ENCODE results near the gene CD68. TPM values are rescaled to one million over a fixed set of nuclear protein-coding genes. Genes with fewer than 3 reads are reported as not detected.
A peak's percentile ranks its signal among the peaks of the same experiment; 100 is the strongest.

CD68 gene
- total RNA-seq, 4 donors from 2014 or later: 3.8 to 102 (median 35.1) TPM

DNA sequence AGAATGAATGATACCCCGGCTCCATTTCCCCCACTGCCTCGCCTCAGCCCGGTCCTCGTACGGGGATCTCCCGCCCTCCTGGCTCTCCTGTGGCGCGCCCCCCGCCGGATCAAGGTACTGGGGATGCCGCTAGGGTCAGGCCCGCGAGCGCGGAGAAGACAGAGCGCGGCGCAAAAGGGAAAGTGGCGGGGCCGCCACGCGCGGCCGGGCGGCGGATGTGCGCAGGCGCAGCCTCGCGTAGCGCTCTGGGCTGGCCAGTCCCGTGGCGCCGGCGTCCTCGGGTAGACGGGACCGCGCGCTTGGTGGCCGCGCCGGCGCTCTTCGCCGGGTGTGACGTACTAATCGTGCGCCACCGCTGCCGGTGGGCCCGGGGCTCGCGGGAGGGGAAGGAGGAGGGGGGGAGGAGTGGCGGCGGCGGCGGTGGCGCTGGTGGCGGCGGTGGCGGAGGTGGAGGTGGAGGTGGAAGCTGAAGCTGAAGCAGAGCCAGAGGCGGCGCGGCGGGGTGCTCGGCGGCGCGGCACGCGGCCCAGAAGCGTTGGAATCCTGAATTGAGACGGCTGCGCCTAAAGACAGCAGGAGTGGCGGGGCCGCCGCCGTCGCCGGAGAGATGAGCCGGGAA lies 17.7 kb upstream of the CD68 start, which contains the start of gene SENP3:
TSS of gene SENP3 (plus strand) at position 331 of the 619 bp plus-strand sequence. CDS start 1,158 bp downstream, outside the sequence.
- Histone ChIP-seq H3K4me3 (peak within 1 kb of the TSS; percentile 72 to 98 (median 83)), H3K9me3 (no peaks in the 10 kb centered on the region), H3K4me1 (peaks cover 46 to 64% (median 60%) of the 10 kb centered on the region in 4 donors), H3K27me3 (no peaks in the 10 kb centered on the region), H3K27ac (peak within 1 kb of the TSS; percentile 93 to 98 (median 98)), H3K36me3 (peaks cover 0 to 26% (median 9%) of the 10 kb centered on the region in 4 donors)
- intact Hi-C loops (cut with DNase I; ENCODE audit: low total_unique reads) (no loop called here), in situ Hi-C loops (cut with MboI; ENCODE audit: low pct_ligation_motif_present in 1 of 4, low pct_unique_long_range_greater_than_20kb in 1 of 4, low sequenced_read_pairs in 3 of 4) (no loop called here)
- TF ChIP-seq POLR2AphosphoS5 (IDR thresholded peaks at IDR 0.05) (peak; percentile 62 to 77 (median 66)), EP300 (IDR thresholded peaks at IDR 0.05; ENCODE audit: low read depth) (no peak), POLR2A (IDR thresholded peaks at IDR 0.05) (peak; percentile 62)
- DNase-seq: peak; percentile 93
- WGBS, 2 donors (ENCODE audit: low coverage in 1 of 2): 0% methylated on average over 66 of the region's 82 CpGs; no CpG with 5 or more reads in 1 of the 2 donors

GRCh38 chr17:7562208-7562605 lies 17.2 kb upstream of the CD68 start:
- no peak for DNase-seq
- Histone ChIP-seq H3K27me3 (no peaks in the 10 kb centered on the region), H3K4me1 (peaks cover 45 to 60% (median 56%) of the 10 kb centered on the region in 4 donors), H3K27ac (peak overlapping the region; percentile 93 to 98 (median 98)), H3K4me3 (peak overlapping the region; percentile 72 to 98 (median 83)), H3K9me3 (no peaks in the 10 kb centered on the region), H3K36me3 (peaks cover 0 to 26% (median 11%) of the 10 kb centered on the region in 4 donors)
- intact Hi-C loops (cut with DNase I; ENCODE audit: low total_unique reads): no loop called here
- in situ Hi-C loops (cut with MboI; ENCODE audit: low pct_ligation_motif_present in 1 of 4, low pct_unique_long_range_greater_than_20kb in 1 of 4, low sequenced_read_pairs in 3 of 4): no loop called here
- TF ChIP-seq EP300 (IDR thresholded peaks at IDR 0.05; ENCODE audit: low read depth) (no peak), POLR2A (IDR thresholded peaks at IDR 0.05) (no peak), CTCF (IDR thresholded peaks at IDR 0.05) (no peak), POLR2AphosphoS5 (IDR thresholded peaks at IDR 0.05) (no peak)
- 0% methylated on average over 28 of the region's 28 CpGs; no CpG with 5 or more reads in 1 of the 2 donors for WGBS, 2 donors (ENCODE audit: low coverage in 1 of 2)

DNA sequence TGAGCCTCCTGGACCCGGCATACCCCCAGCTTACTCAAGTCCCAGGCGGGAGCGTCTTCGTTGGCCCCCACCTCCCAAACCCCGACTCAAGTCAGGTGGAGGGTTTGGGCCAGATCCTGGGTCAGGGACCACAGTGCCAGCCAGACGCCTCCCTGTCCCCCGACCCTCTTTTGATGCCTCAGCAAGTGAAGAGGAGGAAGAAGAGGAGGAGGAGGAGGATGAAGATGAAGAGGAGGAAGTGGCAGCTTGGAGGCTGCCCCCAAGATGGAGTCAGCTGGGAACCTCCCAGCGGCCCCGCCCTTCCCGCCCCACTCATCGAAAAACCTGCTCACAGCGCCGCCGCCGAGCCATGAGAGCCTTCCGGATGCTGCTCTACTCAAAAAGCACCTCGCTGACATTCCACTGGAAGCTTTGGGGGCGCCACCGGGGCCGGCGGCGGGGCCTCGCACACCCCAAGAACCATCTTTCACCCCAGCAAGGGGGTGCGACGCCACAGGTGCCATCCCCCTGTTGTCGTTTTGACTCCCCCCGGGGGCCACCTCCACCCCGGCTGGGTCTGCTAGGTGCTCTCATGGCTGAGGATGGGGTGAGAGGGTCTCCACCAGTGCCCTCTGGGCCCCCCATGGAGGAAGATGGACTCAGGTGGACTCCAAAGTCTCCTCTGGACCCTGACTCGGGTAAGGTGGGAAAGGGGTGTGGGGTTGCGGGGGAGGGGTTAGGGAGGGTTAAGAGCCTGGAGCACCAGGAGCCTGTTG lies 16.1 kb upstream of the CD68 start:
- intact Hi-C loops (cut with DNase I; ENCODE audit: low total_unique reads) (no loop called here), in situ Hi-C loops (cut with MboI; ENCODE audit: low pct_ligation_motif_present in 1 of 4, low pct_unique_long_range_greater_than_20kb in 1 of 4, low sequenced_read_pairs in 3 of 4) (no loop called here)
- H3K9me3 ChIP-seq: no peaks in the 10 kb centered on the region
- WGBS, 2 donors (ENCODE audit: low coverage in 1 of 2): 90% methylated on average over 30 of the region's 30 CpGs; no CpG with 5 or more reads in 1 of the 2 donors
- no peaks in the 10 kb centered on the region for H3K27me3 ChIP-seq
- peaks cover 0 to 26% (median 13%) of the 10 kb centered on the region in 4 donors for H3K36me3 ChIP-seq
- no peak for TF ChIP-seq POLR2AphosphoS5 (IDR thresholded peaks at IDR 0.05)
- TF ChIP-seq POLR2A (IDR thresholded peaks at IDR 0.05): no peak
- no peak for TF ChIP-seq CTCF (IDR thresholded peaks at IDR 0.05)
- TF ChIP-seq EP300 (IDR thresholded peaks at IDR 0.05; ENCODE audit: low read depth): no peak
- H3K27ac ChIP-seq: peak overlapping the region in 1 of 4 donors; percentile 98
- H3K4me1 ChIP-seq: peaks cover 36 to 49% (median 47%) of the 10 kb centered on the region in 4 donors
- DNase-seq: no peak
- H3K4me3 ChIP-seq: peak overlapping the region in 1 of 4 donors; percentile 98

DNA sequence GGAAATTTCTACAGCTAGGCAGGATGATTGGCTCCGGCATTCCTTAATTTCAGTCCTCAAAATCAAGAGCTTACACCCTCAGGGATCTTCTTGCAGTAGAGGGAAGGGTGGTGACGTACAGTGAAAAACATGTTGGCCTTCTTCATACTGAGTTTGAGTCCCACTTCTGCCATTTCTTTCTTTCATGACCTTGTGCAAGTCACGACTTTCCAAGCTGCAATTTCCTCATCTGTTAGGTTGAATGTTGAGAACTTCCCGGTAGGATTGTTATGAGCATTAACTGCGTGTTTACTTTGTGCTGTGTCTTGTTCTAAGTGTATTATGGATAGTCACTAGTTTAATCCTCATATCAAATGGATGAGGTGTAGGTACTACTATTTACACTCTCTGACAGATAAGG lies 9.9 kb upstream of the CD68 start:
- no peak for TF ChIP-seq EP300 (IDR thresholded peaks at IDR 0.05; ENCODE audit: low read depth)
- TF ChIP-seq CTCF (IDR thresholded peaks at IDR 0.05): no peak
- TF ChIP-seq POLR2AphosphoS5 (IDR thresholded peaks at IDR 0.05): no peak
- no peak for TF ChIP-seq POLR2A (IDR thresholded peaks at IDR 0.05)
- peaks cover 0 to 47% (median 7%) of the 10 kb centered on the region in 4 donors for H3K36me3 ChIP-seq
- WGBS, 2 donors (ENCODE audit: low coverage in 1 of 2): 76 to 77% methylated on average over 5 of the region's 5 CpGs
- H3K4me3 ChIP-seq: no peak overlapping the region
- no peak overlapping the region for H3K27ac ChIP-seq
- no peak for DNase-seq
- peaks cover 5 to 23% (median 11%) of the 10 kb centered on the region in 4 donors for H3K4me1 ChIP-seq
- intact Hi-C loops (cut with DNase I; ENCODE audit: low total_unique reads) (no loop called here), in situ Hi-C loops (cut with MboI; ENCODE audit: low pct_ligation_motif_present in 1 of 4, low pct_unique_long_range_greater_than_20kb in 1 of 4, low sequenced_read_pairs in 3 of 4) (no loop called here)
- no peaks in the 10 kb centered on the region for H3K27me3 ChIP-seq
- H3K9me3 ChIP-seq: no peaks in the 10 kb centered on the region
